Fibroblast of the conjunctiva (primary cell): ENCODE data around the gene CELF4.

Experiments used
- DNase-seq: peaks from one replicate; pipeline ENCODE4 v3.0.0-alpha.2; 2010; ENCODE audit warnings: low read depth

Gene CELF4

GRCh38 chr18:37348729-37349128 lies 216.9 kb downstream of the CELF4 start:
- no peak for DNase-seq

GRCh38 chr18:37346048-37346447 lies 219.6 kb downstream of the CELF4 start:
- DNase-seq: no peak

- DNase-seq: no peak
Measured at GRCh38 chr18:37343542-37343851, 222.1 kb downstream of the CELF4 start.

- DNase-seq: no peak
Measured at GRCh38 chr18:37341473-37342086, 224.0 kb downstream of the CELF4 start.

- DNase-seq: no peak
Measured at GRCh38 chr18:37341016-37341415, 224.6 kb downstream of the CELF4 start.

- no peak for DNase-seq
Measured at GRCh38 chr18:37339701-37340215, 225.8 kb downstream of the CELF4 start.

- no peak for DNase-seq
Measured at GRCh38 chr18:37336568-37337285, 228.9 kb downstream of the CELF4 start.

GRCh38 chr18:37335409-37335736 lies 230.2 kb downstream of the CELF4 start:
- no peak for DNase-seq

GRCh38 chr18:37334631-37335408 lies 230.8 kb downstream of the CELF4 start:
- peak; percentile 24 for DNase-seq

GRCh38 chr18:37332628-37333420 lies 232.8 kb downstream of the CELF4 start:
- no peak for DNase-seq

- no peak for DNase-seq
Measured at GRCh38 chr18:37332219-37332618, 233.4 kb downstream of the CELF4 start.

- no peak for DNase-seq
Measured at GRCh38 chr18:37330173-37330572, 235.4 kb downstream of the CELF4 start.

- no peak for DNase-seq
Measured at GRCh38 chr18:37328946-37329719, 236.5 kb downstream of the CELF4 start.

- DNase-seq: no peak
Measured at GRCh38 chr18:37327063-37327577, 238.5 kb downstream of the CELF4 start.

- DNase-seq: no peak
Measured at GRCh38 chr18:37322492-37323035, 243.0 kb downstream of the CELF4 start.

GRCh38 chr18:37321582-37322491 lies 243.8 kb downstream of the CELF4 start:
- DNase-seq: no peak

- no peak for DNase-seq
Measured at GRCh38 chr18:37320317-37320716, 245.3 kb downstream of the CELF4 start.

- no peak for DNase-seq
Measured at GRCh38 chr18:37318360-37319355, 246.9 kb downstream of the CELF4 start.

- DNase-seq: no peak
Measured at GRCh38 chr18:37317486-37317885, 248.1 kb downstream of the CELF4 start.
